Hematopoietic multipotent progenitor cell treated with erythropoietin and hydrocortisone succinate and interleukin-3 and kit ligand, for 8 days (in vitro differentiated cells): ENCODE results near the gene NCAPD3.
"Not testable (repeated sequence)": the region's sequence is repeated elsewhere in the genome, so short reads cannot be mapped to it uniquely, and the experiment has no call there.

Experiments used
- DNase-seq: peaks from one replicate; pipeline ENCODE4 v3.0.0-alpha.2; 2015

The NCAPD3 gene, protein sequence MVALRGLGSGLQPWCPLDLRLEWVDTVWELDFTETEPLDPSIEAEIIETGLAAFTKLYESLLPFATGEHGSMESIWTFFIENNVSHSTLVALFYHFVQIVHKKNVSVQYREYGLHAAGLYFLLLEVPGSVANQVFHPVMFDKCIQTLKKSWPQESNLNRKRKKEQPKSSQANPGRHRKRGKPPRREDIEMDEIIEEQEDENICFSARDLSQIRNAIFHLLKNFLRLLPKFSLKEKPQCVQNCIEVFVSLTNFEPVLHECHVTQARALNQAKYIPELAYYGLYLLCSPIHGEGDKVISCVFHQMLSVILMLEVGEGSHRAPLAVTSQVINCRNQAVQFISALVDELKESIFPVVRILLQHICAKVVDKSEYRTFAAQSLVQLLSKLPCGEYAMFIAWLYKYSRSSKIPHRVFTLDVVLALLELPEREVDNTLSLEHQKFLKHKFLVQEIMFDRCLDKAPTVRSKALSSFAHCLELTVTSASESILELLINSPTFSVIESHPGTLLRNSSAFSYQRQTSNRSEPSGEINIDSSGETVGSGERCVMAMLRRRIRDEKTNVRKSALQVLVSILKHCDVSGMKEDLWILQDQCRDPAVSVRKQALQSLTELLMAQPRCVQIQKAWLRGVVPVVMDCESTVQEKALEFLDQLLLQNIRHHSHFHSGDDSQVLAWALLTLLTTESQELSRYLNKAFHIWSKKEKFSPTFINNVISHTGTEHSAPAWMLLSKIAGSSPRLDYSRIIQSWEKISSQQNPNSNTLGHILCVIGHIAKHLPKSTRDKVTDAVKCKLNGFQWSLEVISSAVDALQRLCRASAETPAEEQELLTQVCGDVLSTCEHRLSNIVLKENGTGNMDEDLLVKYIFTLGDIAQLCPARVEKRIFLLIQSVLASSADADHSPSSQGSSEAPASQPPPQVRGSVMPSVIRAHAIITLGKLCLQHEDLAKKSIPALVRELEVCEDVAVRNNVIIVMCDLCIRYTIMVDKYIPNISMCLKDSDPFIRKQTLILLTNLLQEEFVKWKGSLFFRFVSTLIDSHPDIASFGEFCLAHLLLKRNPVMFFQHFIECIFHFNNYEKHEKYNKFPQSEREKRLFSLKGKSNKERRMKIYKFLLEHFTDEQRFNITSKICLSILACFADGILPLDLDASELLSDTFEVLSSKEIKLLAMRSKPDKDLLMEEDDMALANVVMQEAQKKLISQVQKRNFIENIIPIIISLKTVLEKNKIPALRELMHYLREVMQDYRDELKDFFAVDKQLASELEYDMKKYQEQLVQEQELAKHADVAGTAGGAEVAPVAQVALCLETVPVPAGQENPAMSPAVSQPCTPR (N-terminal part only)

DNA sequence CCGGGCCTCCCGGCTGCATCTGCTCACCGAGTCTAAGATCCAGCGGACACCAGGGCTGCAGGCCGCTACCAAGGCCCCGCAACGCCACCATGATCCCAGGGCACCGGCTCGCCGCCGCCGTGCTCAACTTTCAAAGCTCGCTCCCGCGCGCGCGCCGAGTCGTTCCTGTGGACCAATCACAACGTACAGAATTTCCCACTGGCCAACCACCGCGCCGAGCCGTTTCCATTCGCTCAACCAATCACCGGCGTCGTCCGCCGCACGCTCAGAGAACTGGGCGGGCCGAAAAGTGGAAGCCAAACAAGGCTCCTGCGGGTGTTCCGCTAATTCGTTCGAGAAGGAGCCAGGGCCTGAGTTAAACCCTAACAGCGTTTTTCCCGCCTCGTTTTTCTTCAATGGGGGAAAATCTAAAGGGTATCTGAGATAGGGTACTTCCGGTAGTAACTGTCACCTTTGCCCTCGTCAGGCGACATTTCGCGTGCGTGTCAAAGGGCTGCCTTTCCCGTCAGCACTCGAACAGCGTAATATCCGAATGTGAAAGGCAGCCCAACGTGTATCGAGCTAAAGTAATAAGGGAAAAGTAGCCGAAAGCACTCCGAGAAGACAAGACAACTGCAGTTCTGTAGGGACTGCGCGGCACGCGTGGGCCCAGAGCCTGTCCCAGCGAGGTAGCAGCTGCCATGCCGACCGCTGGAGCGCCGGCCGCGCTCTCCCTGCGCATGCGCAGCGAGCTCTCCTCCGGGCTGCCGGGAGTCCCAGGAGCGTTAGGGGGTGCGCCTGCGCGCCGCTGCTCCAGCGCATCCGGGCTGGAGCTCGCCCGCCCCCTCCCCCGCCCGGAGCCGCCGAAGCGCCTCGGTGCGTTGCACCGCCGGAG is at the start of gene NCAPD3, which contains the start of gene VPS26B:
Gene NCAPD3 (minus strand): TSS at position 132 of the 874 bp plus-strand sequence. CDS start 41 bp downstream, at position 91.
Gene VPS26B (plus strand): TSS at position 836 of the 874 bp plus-strand sequence. CDS start 452 bp downstream, outside the sequence.
- DNase-seq = peak; percentile 97

DNA sequence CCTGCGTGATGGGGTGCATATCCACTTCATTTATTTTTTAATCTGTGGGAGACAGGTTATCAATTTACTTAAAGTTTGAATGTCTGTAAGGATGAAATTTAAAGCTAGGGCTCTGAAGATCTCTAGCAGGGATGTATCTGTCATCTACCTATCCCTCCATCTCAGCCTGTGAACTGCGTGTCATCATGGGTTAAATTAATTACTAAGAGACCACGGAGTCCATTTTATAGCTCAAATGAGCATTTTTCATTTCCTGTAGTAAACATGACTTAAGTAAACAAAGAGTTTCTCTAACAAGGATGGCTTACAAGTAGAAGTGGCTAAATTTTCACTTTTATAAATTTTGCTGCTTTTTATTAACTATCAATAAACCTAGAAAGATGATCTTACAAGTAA is 49.5 kb upstream of the NCAPD3 start:
- no peak for DNase-seq

GRCh38 chr11:134272381-134273316 is 48.9 kb upstream of the NCAPD3 start:
- no peak for DNase-seq

GRCh38 chr11:134271978-134272377 is 48.2 kb upstream of the NCAPD3 start:
- DNase-seq = no peak

DNA sequence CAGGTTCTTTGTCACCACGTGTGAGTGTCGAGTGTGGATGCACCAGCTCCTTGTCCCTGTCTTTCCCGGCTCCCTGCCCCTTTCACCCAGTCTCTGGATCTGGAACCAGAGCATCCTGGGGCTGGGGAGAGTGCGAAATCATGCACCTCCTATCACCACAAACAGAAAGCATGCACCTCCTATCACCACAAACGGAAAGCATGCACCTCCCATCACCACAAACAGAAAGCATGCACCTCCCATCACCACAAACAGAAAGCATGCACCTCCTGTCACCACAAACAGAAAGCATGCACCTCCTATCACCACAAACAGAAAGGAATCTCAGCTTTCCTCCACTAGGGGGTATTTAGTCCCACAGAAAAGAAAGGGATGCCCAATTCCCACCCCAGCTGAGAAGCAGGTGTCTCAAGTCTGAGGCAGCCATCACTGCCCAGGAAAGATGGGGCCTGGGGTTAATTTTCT is 46.5 kb upstream of the NCAPD3 start:
- no peak for DNase-seq

DNA sequence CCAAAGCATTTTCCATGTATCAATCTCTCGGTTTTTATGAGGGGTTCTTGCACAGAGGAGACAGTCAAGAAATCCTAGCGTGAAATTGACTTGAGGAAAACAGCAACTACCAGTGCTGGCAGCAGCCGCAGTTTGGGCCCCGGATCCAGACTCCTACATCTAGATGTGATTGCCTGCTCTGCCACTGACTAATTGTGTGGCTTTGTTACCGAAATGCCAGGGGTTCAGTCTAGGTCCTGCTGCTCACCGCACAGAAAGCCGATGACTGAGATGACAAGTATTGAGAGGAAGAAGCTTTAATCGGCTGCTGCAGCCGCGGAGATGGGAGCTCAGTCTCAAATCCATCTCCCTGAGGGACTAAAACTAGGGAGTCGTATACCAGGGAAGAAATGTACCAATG is 44.2 kb upstream of the NCAPD3 start:
- no peak for DNase-seq

DNA sequence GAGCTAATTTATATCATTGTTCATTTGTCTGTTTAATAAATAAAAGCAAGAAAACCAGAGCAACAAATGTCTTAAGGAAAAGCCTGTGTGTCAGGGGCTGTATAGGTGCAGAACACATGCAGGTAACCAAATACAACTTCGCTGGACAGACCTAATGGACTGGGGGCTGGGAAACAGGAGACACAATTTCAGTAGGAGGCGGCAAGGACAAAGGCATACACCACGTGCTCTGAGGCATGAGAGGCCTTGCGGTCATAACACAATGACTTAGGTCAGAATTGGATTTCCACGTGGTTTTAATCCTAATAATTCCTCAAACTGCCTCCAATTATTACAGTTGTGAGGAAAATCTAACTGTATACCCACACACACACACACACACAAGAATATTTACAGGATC is 43.7 kb upstream of the NCAPD3 start:
- DNase-seq = no peak

DNA sequence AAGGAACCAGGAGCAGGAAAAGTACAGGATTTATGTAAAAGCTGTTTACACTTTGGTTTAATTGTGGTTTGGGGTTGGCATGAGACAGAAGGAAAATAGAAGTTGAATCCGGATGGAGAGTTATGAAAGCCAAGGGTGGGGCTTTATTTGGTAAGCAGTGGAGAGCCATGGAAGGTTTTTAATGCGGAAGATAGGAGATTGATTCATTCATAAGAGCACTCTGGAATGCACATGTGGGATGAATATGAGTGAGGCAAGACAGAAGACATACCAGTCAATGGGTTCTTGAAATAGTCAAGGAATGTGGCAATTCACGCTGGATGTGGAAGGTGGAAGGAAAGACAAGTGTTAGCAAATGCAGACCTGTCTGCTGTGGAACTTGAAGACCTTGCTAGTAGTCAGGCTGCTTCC is 43.1 kb upstream of the NCAPD3 start:
- DNase-seq = no peak

- DNase-seq = no peak
These were observed 42.7 kb upstream of the NCAPD3 start for GRCh38 chr11:134266440-134266839.

DNA sequence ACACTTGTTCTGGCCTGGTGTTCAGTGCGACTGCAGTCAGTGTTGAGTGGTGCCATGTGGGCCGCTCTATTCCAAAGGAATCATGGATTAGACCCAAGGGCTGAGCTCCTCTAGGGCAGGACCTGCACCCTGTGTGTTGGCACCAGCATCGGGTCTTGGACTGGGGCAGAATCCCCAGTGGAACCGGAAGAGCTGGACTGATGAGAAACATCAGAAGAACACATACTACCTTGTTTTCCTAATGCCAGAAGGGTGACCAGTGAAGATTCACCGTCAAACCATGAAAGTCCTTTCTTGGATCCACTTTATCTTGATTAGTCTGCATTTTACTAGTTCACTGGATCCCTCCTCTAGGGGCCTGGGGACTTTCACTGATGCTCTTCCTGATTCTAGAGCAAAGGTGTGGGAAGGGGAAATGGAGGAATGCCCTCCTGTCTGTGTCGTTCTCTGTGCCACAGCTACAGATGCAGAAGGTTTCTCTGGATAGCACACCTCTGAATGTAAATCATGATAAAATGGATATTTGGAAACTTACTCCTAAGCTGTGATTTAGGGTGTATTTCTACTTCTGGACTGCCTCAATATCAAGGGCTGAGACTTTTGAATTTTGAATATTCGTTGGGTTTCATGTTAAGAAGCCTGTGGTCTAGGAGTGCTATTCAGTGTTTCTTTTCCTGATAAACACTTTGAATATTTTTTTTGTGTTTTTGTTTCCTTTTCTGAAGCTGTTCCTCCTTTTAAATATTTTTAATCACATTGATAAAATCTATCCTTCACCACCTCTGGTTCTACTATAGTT is 41.4 kb upstream of the NCAPD3 start:
- no peak for DNase-seq

GRCh38 chr11:134261626-134262488 is 38.1 kb upstream of the NCAPD3 start:
- DNase-seq = peak; percentile 46

GRCh38 chr11:134260983-134261382 is 37.2 kb upstream of the NCAPD3 start:
- no peak for DNase-seq

GRCh38 chr11:134260503-134260902 is 36.7 kb upstream of the NCAPD3 start:
- no peak for DNase-seq

DNA sequence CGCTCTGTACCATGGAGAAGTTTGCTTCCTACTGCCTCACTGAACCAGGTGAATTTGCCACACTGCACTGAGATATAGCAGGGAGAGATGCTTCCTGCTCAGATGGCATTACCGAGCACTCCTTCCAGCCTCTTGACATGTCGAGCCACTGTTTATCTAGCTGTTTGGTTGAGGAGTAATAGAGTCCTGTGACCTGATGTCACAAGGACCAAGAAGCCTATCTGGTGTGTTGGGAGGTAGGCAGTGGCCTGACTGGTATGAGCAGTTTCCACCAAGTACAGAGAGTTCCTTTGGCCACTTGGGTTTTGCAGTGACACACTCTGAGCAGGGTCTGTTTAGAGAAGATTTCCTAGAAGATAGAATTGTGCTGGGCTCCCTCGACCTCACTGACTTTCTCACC is 34.8 kb upstream of the NCAPD3 start:
- no peak for DNase-seq

- DNase-seq = no peak
These were observed 33.3 kb upstream of the NCAPD3 start for GRCh38 chr11:134257101-134257500.

DNA sequence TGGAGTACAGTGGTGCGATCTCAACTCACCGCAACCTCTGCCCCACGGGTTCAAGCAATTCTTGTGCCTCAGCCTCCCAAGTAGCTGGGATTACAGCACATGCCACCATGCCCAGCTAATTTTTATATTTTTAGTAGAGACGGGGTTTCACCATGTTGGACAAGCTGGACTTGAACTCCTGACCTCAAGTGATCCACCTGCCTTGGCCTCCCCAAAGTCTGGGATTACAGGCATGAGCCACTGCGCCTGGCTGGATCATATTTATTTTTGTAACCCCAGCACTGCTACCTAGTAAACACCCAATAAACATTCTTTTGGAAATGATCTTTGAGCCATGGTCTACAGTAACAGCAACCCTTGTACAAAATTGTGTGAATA is 31.4 kb upstream of the NCAPD3 start:
- DNase-seq = not testable (repeated sequence)

DNA sequence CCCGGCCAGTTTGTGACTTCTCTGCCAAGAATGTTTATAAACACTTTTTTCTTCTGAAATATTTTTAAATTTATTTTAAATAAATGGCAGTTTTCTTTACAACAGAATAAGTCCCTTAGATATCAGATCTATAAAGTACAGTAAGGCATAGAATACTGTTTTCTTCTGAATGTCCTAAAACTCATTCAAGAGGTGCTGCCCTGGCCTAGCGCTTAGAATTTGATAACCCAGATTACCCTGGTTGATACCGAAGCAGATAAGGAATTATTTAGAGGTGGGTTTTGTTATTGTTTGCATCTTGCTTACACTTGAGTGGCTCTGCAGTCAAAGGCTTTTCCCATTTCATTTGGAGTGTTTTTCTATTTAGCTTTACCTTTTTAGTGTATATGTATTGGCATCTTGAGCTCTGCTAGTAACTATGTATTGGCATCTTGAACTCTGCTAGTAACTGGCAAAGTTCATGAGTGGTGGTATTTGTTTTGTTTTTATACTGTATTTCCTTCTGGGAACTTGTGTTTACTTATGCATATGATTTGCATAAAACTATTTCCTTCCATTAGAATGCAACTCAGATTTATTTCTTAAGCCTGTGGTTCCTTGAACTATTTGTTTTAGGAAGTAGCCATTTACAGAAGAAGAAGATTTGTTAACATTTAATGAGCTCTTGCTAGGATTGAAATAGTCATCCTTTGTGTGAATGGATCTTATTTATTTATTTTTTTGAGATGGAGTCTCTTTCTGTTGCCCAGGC is 30.8 kb upstream of the NCAPD3 start:
- no peak for DNase-seq
